NB4 (cell line): ENCODE measurements around the gene C1QTNF6.

ENCODE experiments used
- DNase-seq: peaks from one replicate; pipeline ENCODE4 v3.0.0; 2010; ENCODE audit warnings: low read depth
- H3K4me3 ChIP-seq: one replicate; pipeline ENCODE4 v1.5.1; 2011; ENCODE audit warnings: mild to moderate bottlenecking, low read depth, low read length, moderate library complexity
- MYC ChIP-seq: IDR thresholded peaks from 2 replicates; pipeline ENCODE4 v1.6.1; 2011; ENCODE audit warnings: low read depth, low read length
- POLR2A ChIP-seq: IDR thresholded peaks from 2 replicates; pipeline ENCODE4 v1.6.1; 2011; ENCODE audit warnings: mild to moderate bottlenecking; ENCODE audit not compliant: insufficient read length; ENCODE audit errors: extremely low read depth
- TF ChIP-seq, protein P1 (sequence below): IDR thresholded peaks from one replicate; pipeline ENCODE4 v1.5.1; 2012; ENCODE audit warnings: low read depth, low read length
- TF ChIP-seq, protein P2 (sequence below): IDR thresholded peaks from 2 replicates; pipeline ENCODE4 v1.6.1; 2011; ENCODE audit warnings: low read depth, low read length

C1QTNF6 gene

DNA sequence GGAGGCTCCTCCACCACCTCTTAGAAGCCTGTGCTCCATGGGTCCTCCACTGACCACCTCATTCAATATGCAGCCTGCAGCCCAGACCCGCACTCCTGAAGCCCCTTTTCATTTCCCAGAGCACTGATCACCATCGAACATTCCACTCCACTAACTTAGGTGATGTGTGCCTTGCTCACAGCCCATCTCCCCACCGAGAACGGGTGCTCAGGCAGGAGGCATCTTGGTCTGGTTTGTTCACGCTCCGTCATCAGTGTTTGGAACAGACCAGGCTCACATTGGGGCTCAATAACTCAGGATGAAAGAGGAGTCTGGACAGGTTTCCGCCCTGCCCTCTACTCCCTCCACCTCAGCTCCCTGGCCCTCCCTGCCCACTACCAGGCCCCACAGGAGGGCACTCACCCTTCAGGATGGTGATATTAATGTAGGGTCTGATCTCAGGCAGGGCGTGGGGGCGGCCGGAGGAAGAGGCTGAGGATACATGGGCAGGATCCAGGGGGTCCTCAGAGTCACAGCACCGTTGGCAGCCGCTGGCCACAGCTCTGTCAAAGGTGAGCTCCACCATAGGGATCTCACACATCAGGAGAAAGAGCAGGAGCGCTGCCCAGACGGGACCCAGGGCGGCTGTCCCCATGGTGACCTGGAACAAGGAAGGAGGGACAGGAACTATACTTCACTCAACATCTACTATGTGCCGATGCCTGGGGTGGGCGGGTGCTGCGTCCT, 3.1 kb downstream of the C1QTNF6 start:
- DNase-seq: no peak
- no peak for TF ChIP-seq MYC
- TF ChIP-seq POLR2A: no peak
- TF ChIP-seq, protein P1, sequence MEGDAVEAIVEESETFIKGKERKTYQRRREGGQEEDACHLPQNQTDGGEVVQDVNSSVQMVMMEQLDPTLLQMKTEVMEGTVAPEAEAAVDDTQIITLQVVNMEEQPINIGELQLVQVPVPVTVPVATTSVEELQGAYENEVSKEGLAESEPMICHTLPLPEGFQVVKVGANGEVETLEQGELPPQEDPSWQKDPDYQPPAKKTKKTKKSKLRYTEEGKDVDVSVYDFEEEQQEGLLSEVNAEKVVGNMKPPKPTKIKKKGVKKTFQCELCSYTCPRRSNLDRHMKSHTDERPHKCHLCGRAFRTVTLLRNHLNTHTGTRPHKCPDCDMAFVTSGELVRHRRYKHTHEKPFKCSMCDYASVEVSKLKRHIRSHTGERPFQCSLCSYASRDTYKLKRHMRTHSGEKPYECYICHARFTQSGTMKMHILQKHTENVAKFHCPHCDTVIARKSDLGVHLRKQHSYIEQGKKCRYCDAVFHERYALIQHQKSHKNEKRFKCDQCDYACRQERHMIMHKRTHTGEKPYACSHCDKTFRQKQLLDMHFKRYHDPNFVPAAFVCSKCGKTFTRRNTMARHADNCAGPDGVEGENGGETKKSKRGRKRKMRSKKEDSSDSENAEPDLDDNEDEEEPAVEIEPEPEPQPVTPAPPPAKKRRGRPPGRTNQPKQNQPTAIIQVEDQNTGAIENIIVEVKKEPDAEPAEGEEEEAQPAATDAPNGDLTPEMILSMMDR: no peak
- TF ChIP-seq, protein P2, sequence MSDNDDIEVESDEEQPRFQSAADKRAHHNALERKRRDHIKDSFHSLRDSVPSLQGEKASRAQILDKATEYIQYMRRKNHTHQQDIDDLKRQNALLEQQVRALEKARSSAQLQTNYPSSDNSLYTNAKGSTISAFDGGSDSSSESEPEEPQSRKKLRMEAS: no peak
- H3K4me3 ChIP-seq: no peak overlapping the region

DNA sequence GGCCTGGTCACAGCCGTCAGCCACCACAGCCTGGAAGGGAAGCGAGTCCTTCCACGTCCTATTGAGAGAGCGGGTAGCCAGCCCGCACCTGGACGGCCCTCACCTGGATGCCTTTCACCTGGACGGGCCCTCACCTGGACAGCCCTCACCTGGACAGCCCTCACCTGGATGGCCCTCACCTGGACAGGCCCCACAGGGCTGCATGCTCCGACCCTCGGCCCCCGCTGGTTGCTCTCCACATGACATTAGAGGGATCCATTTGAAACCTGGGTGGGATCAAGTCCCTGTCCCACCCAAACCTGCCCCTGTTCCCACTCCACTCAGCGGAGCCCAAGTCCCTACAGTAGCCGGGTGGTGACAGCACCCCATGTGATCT, 3.7 kb downstream of the C1QTNF6 start:
- TF ChIP-seq MYC (no peak), POLR2A (no peak)
- TF ChIP-seq, protein P1: no peak
- TF ChIP-seq, protein P2: no peak
- DNase-seq: no peak
- no peak overlapping the region for H3K4me3 ChIP-seq

DNA sequence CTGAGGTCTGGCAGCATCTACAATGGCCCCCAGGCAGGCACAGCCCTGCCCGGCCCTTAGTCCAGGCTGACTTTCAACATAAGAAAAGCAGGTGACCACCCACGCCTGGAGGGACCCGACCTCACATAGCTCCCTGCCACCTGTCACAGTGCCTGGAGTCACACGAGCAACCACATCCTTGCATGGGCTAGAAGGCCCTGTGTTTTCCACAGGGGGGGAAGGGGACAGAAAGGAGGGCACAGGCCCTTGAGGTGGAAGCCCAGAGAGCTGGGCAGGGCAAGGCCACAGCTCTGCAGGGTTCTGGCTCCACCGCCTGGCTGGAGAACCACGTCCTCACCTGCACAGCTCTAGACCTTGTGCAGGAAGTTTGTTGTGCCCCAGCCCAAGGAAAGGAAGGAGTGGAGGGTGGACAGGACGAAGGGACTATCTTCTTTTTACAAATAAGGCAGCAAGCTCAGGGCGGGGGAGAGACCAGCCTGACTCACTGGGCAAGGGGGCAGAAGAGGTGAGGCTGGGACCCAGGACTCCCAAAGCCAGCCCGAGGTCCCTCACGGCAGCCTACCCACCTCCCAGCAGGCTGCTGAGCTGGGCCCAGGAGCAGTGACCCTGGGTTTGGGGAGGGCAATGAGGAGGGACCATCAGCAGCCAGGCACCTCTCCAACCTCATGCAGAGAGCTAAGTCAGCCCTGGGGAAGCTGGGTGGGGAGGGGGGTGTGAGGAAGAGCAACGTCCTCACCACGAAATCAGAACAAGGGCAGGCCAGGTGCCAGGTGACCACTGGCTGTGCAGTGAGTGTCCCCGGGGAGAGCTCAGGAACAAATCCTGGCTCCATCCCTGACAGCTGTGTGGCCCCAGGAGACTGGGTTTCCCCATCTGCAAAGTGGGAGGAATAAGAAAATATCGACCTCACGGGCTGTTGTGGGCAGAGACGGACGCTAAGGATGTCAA, 4.3 kb downstream of the C1QTNF6 start:
- TF ChIP-seq POLR2A: no peak
- TF ChIP-seq, protein P1: no peak
- TF ChIP-seq, protein P2: no peak
- no peak for DNase-seq
- H3K4me3 ChIP-seq: no peak overlapping the region

DNA sequence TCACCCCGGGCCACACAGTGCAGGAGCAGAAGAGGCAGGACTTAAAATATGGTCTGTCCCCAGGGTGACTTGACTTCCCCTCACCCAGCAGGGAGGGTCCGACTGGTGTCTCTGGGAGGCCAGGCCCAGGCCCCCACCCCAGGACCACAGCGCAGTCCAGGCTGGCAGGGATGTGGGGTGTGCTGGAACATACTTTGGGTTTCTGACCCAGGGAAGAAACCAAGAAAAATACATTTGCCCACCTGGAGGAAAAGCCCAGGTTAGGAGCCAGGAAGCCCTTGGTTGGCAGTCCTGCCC, 5.2 kb downstream of the C1QTNF6 start:
- no peak for TF ChIP-seq MYC
- TF ChIP-seq POLR2A: no peak
- TF ChIP-seq, protein P2: no peak
- TF ChIP-seq, protein P1: no peak
- DNase-seq: no peak
- no peak overlapping the region for H3K4me3 ChIP-seq

DNA sequence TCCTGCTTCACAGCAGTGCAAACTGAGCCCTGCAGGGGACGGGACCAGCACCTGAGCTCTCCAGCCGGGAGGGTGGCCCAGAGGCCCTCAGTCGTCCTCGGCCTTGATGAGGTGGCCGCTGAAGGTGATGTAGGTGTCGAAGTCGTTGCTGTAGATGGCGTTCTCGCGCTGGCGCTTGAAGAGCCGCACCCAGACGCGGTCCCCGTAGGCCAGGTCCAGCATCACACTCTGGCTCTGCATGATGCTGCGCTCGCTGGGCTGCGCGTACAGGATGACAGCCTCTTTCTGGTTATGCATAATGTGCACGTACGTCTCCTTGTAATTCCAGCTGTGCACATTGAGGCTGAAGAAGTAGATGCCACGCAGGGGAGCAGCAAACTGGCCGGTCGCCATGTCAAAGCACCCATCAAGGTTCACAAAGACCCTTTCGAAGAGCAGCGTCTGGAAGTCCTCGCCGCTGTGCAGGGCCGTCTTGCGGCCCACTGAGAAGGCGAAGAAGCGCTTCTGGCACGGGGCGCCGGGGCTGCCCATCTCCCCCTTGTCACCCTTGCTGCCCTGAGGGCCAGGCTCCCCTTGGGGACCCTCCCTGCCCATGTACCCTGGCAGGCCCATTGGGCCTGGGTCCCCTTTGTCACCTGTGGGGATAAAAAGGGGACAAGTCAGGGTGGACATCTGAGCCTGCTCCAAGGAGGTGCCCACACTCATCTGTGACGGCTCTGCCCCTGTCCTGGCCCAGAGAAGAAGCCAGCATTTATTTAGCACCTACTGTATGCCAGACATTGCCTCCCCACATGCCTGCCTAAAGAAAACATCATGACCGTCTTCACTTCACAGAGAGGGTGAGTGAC, 5.7 kb downstream of the C1QTNF6 start:
- no peak for DNase-seq
- H3K4me3 ChIP-seq: no peak overlapping the region
- TF ChIP-seq POLR2A (no peak), MYC (no peak)
- TF ChIP-seq, protein P2: no peak
- TF ChIP-seq, protein P1: no peak
